ENCODE results near the gene UHRF1. TPM values are rescaled to one million over a fixed set of nuclear protein-coding genes. Genes with fewer than 3 reads are reported as not detected.

The UHRF1 gene
- total and polyA plus RNA-seq, 7 donors = 0.36 to 10.5 (median 1.5) TPM

DNA sequence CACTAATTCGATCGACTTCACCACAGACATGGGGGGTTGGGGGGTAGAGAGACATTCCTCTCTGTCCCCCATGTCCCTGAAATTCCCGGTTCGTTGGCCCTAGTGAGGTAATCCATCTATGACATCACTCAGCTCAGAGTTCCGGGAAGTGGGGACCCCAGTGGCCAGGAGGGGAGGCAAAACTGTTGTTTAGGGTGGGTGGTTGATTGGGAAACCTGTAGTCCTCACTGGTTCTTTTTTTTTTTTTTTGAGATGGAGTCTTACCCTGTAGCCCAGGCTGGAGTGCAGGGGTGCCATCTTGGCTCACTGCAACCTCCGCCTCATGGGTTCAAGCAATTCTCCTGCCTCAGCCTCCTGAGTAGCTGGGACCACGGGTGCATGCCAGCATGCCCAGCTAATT, 6.5 kb upstream of the UHRF1 start, which contains the start of gene ARRDC5:
Gene ARRDC5, minus strand, starts transcription at position 101 of the 400 bp plus-strand sequence. Its CDS starts 71 bp downstream, at position 30.
- Histone ChIP-seq H3K36me3 (no peaks in the 10 kb centered on the region), H3K4me3 (no peak within 1 kb of the TSS), H3K4me1 (no peaks in the 10 kb centered on the region), H3K27ac (no peak within 1 kb of the TSS), H3K9me3 (no peaks in the 10 kb centered on the region), H3K27me3 (peaks cover 0 to 1% (median 0%) of the 10 kb centered on the region in 3 donors)
- intact Hi-C loops (cut with DNase I) = no loop called here
- WGBS, 2 donors = 82 to 86% methylated on average over 7 of the region's 7 CpGs
- no peak for DNase-seq
- TF ChIP-seq POLR2AphosphoS5 (IDR thresholded peaks at IDR 0.05) (no peak), POLR2A (IDR thresholded peaks at IDR 0.05) (no peak), EP300 (IDR thresholded peaks at IDR 0.05) (no peak)
- TF ChIP-seq, protein P1, sequence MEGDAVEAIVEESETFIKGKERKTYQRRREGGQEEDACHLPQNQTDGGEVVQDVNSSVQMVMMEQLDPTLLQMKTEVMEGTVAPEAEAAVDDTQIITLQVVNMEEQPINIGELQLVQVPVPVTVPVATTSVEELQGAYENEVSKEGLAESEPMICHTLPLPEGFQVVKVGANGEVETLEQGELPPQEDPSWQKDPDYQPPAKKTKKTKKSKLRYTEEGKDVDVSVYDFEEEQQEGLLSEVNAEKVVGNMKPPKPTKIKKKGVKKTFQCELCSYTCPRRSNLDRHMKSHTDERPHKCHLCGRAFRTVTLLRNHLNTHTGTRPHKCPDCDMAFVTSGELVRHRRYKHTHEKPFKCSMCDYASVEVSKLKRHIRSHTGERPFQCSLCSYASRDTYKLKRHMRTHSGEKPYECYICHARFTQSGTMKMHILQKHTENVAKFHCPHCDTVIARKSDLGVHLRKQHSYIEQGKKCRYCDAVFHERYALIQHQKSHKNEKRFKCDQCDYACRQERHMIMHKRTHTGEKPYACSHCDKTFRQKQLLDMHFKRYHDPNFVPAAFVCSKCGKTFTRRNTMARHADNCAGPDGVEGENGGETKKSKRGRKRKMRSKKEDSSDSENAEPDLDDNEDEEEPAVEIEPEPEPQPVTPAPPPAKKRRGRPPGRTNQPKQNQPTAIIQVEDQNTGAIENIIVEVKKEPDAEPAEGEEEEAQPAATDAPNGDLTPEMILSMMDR (IDR thresholded peaks at IDR 0.05) = no peak

- intact Hi-C loops (cut with DNase I) = no loop called here
- 28 to 64% methylated on average over 3 of the region's 3 CpGs for WGBS, 2 donors
These were observed 4.8 kb upstream of the UHRF1 start for GRCh38 chr19:4904481-4904880.

GRCh38 chr19:4906963-4907362, 2.3 kb upstream of the UHRF1 start:
- intact Hi-C loops (cut with DNase I) = no loop called here
- WGBS, 2 donors = 83 to 88% methylated on average over 8 of the region's 8 CpGs
- Histone ChIP-seq H3K36me3 (no peaks in the 10 kb centered on the region), H3K27ac (no peak overlapping the region), H3K27me3 (peaks cover 6 to 21% (median 12%) of the 10 kb centered on the region in 3 donors), H3K9me3 (no peaks in the 10 kb centered on the region), H3K4me3 (no peak overlapping the region), H3K4me1 (peaks cover 0 to 25% (median 25%) of the 10 kb centered on the region in 4 donors)
- no peak for DNase-seq
- TF ChIP-seq, protein P1 (IDR thresholded peaks at IDR 0.05) = no peak
- no peak for TF ChIP-seq POLR2A (IDR thresholded peaks at IDR 0.05)
- no peak for TF ChIP-seq EP300 (IDR thresholded peaks at IDR 0.05)
- TF ChIP-seq POLR2AphosphoS5 (IDR thresholded peaks at IDR 0.05) = no peak

More at GRCh38 chr19:4904481-4904880, 4.8 kb upstream of the UHRF1 start:
- no peak for DNase-seq
- H3K27me3 ChIP-seq = peaks cover 5 to 18% (median 11%) of the 10 kb centered on the region in 3 donors
- no peaks in the 10 kb centered on the region for H3K36me3 ChIP-seq
- TF ChIP-seq POLR2A (IDR thresholded peaks at IDR 0.05) (no peak), POLR2AphosphoS5 (IDR thresholded peaks at IDR 0.05) (no peak)
- TF ChIP-seq, protein P1 (IDR thresholded peaks at IDR 0.05) = no peak
- H3K9me3 ChIP-seq = no peaks in the 10 kb centered on the region
- H3K27ac ChIP-seq = no peak overlapping the region
- H3K4me3 ChIP-seq = no peak overlapping the region
- H3K4me1 ChIP-seq = peaks cover 0 to 6% (median 5%) of the 10 kb centered on the region in 4 donors

DNA sequence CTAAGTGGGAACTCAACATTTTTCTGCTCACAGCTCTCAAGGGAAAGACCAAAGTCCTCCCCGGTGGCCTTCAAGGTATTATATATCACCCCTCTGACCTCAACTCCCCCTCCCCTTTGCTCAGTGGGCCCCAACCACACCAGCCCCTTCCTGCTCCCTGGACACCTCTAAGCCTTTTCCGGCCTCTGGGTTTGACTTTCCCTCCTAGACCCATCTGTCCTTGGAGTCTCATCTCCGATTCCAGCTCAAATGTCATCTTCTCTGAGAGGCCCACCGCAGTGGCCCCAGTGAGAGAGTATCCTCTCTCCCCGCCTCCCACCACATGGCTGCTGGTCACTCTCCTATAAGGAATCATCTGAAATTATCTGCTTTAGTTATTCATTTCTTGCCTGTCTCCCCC, 941 bp upstream of the UHRF1 start:
- no peak overlapping the region for H3K27ac ChIP-seq
- 89 to 91% methylated on average over 5 of the region's 5 CpGs for WGBS, 2 donors
- peaks cover 6 to 21% (median 12%) of the 10 kb centered on the region in 3 donors for H3K27me3 ChIP-seq
- H3K9me3 ChIP-seq = no peaks in the 10 kb centered on the region
- no peaks in the 10 kb centered on the region for H3K36me3 ChIP-seq
- H3K4me3 ChIP-seq = no peak overlapping the region
- TF ChIP-seq POLR2A (IDR thresholded peaks at IDR 0.05) = no peak
- no peak for TF ChIP-seq POLR2AphosphoS5 (IDR thresholded peaks at IDR 0.05)
- TF ChIP-seq, protein P1 (IDR thresholded peaks at IDR 0.05) = no peak
- no peak for TF ChIP-seq EP300 (IDR thresholded peaks at IDR 0.05)
- H3K4me1 ChIP-seq = peaks cover 0 to 28% (median 28%) of the 10 kb centered on the region in 4 donors
- no peak for DNase-seq
- intact Hi-C loops (cut with DNase I) = no loop called here

- Histone ChIP-seq H3K4me1 (peaks cover 0 to 28% (median 28%) of the 10 kb centered on the region in 4 donors), H3K27me3 (peaks cover 6 to 21% (median 12%) of the 10 kb centered on the region in 3 donors), H3K9me3 (no peaks in the 10 kb centered on the region), H3K4me3 (no peak overlapping the region), H3K27ac (no peak overlapping the region), H3K36me3 (no peaks in the 10 kb centered on the region)
- DNase-seq = no peak
- WGBS, 2 donors = 78 to 86% methylated on average over 15 of the region's 15 CpGs
- intact Hi-C loops (cut with DNase I) = no loop called here
- no peak for TF ChIP-seq EP300 (IDR thresholded peaks at IDR 0.05)
- TF ChIP-seq POLR2A (IDR thresholded peaks at IDR 0.05) = no peak
- TF ChIP-seq, protein P1 (IDR thresholded peaks at IDR 0.05) = no peak
- no peak for TF ChIP-seq POLR2AphosphoS5 (IDR thresholded peaks at IDR 0.05)
These were observed 533 bp upstream of the UHRF1 start for GRCh38 chr19:4908781-4909155.
